ENCODE measurements around the gene PLCD3. TPM values are rescaled to one million over a fixed set of nuclear protein-coding genes. Genes with fewer than 3 reads are reported as not detected.

Gene PLCD3
- 10 to 100 TPM in 11 of 12 donors, not detected in 1; 21.4 to 75.0 (median 30.5) TPM for polyA plus RNA-seq (ENCODE audit: insufficient read length in 12 of 12)
- long read RNA-seq, donor 1, full-length matches to known transcripts: 2 of 2 reads
- long read RNA-seq, donor 1, partial matches to known transcripts: 0 of 2 reads
- long read RNA-seq, donor 1, other reads (novel, unspliced or antisense): 0 of 2 reads
- long read RNA-seq, donor 2, full-length matches to known transcripts: 2 of 2 reads
- long read RNA-seq, donor 2, partial matches to known transcripts: 0 of 2 reads
- long read RNA-seq, donor 2, other reads (novel, unspliced or antisense): 0 of 2 reads
- long read RNA-seq, donor 3: 0 reads
- long read RNA-seq, donor 4, partial matches to known transcripts: 0 of 1 reads
- long read RNA-seq, donor 4, other reads (novel, unspliced or antisense): 0 of 1 reads
- long read RNA-seq, donor 5: 0 reads
- long read RNA-seq, donor 6, partial matches to known transcripts: 0 of 1 reads
- long read RNA-seq, donor 6, other reads (novel, unspliced or antisense): 0 of 1 reads
- long read RNA-seq, donor 7, full-length matches to known transcripts: 1 of 1 reads
- long read RNA-seq, donor 7, partial matches to known transcripts: 0 of 1 reads
- long read RNA-seq, donor 7, other reads (novel, unspliced or antisense): 0 of 1 reads
- long read RNA-seq, donor 8, full-length matches to known transcripts: 3 of 3 reads
- long read RNA-seq, donor 8, partial matches to known transcripts: 0 of 3 reads
- long read RNA-seq, donor 8, other reads (novel, unspliced or antisense): 0 of 3 reads
- long read RNA-seq, donor 9, full-length matches to known transcripts: 1 of 1 reads
- long read RNA-seq, donor 9, partial matches to known transcripts: 0 of 1 reads
- long read RNA-seq, donor 9, other reads (novel, unspliced or antisense): 0 of 1 reads
- long read RNA-seq, donor 10, full-length matches to known transcripts: 1 of 1 reads
- long read RNA-seq, donor 10, partial matches to known transcripts: 0 of 1 reads
- long read RNA-seq, donor 10, other reads (novel, unspliced or antisense): 0 of 1 reads
- long read RNA-seq, donor 11: 0 reads

GRCh38 chr17:45132320-45132571, at the start of gene PLCD3:
TSS of gene PLCD3 (minus strand) at chr17:45132515. CDS start at chr17:45132410, 105 bp downstream.
- no peak for DNase-seq

GRCh38 chr17:45177563-45177962, 45.2 kb upstream of the PLCD3 start:
- no peak for DNase-seq

- no peak for DNase-seq
Measured at GRCh38 chr17:45175759-45176115, 43.4 kb upstream of the PLCD3 start.

GRCh38 chr17:45172541-45173286, 40.4 kb upstream of the PLCD3 start:
- peak; percentile 68 for DNase-seq

- DNase-seq: no peak
Measured at GRCh38 chr17:45172232-45172540, 39.9 kb upstream of the PLCD3 start.

- DNase-seq: peak; percentile 65
Measured at GRCh38 chr17:45171338-45172231, 39.3 kb upstream of the PLCD3 start.

- DNase-seq: peak; percentile 74
Measured at GRCh38 chr17:45170931-45171337, 38.6 kb upstream of the PLCD3 start.

GRCh38 chr17:45170280-45170930, 38.1 kb upstream of the PLCD3 start:
- no peak for DNase-seq

GRCh38 chr17:45168991-45169752, 36.9 kb upstream of the PLCD3 start:
- no peak for DNase-seq

GRCh38 chr17:45164734-45165269, 32.5 kb upstream of the PLCD3 start:
- DNase-seq: no peak

- no peak for DNase-seq
Measured at GRCh38 chr17:45162025-45162687, 29.8 kb upstream of the PLCD3 start.

- peak; percentile 100 for DNase-seq
Measured at GRCh38 chr17:45161288-45162024, 29.1 kb upstream of the PLCD3 start, which contains the start of gene HEXIM2. TSS of gene HEXIM2 (plus strand) at chr17:45161875. CDS start at chr17:45162794, 919 bp downstream.

GRCh38 chr17:45160447-45161287, 28.4 kb upstream of the PLCD3 start:
- peak; percentile 79 for DNase-seq

GRCh38 chr17:45156242-45156641, 23.9 kb upstream of the PLCD3 start:
- no peak for DNase-seq

- DNase-seq: no peak
Measured at GRCh38 chr17:45155483-45155882, 23.2 kb upstream of the PLCD3 start.

GRCh38 chr17:45155029-45155428, 22.7 kb upstream of the PLCD3 start:
- no peak for DNase-seq
